Mesenchymal stem cell (in vitro differentiated cells and primary cell): ENCODE measurements around the gene PPA1.
"Not testable (repeated sequence)": the region's sequence is repeated elsewhere in the genome, so short reads cannot be mapped to it uniquely, and the experiment has no call there.

ENCODE experiments used
- DNase-seq: peaks from one replicate; pipeline ENCODE4 v3.0.0-alpha.2; 2013
- H2AFZ ChIP-seq: one replicate; pipeline ENCODE4 v1.6.1; 2013; ENCODE audit warnings: low read depth, mild to moderate bottlenecking, control low read depth, inconsistent platforms, low read length, moderate library complexity
- H2AK5ac ChIP-seq: 2 replicates; pipeline ENCODE4 v1.6.1; 2013; ENCODE audit warnings: low read length, moderate library complexity, mild to moderate bottlenecking, inconsistent platforms; ENCODE audit not compliant: severe bottlenecking
- H2BK120ac ChIP-seq: one replicate; pipeline ENCODE4 v1.6.1; 2013; ENCODE audit warnings: low read depth, mild to moderate bottlenecking, inconsistent platforms, low read length, moderate library complexity
- H2BK12ac ChIP-seq, 2 experiments: one replicate each; pipeline ENCODE4 v1.6.1; 2013; ENCODE audit warnings: inconsistent platforms in 2 of 2, low read length in 2 of 2, mild to moderate bottlenecking in 2 of 2, moderate library complexity in 2 of 2, control low read depth in 1 of 2
- H2BK15ac ChIP-seq: one replicate; pipeline ENCODE4 v1.6.1; 2013; ENCODE audit warnings: mild to moderate bottlenecking, low read depth, inconsistent platforms; ENCODE audit not compliant: poor library complexity, severe bottlenecking
- H2BK5ac ChIP-seq: 2 replicates; pipeline ENCODE4 v1.6.1; 2013; ENCODE audit warnings: low read depth, mild to moderate bottlenecking, low read length, control low read depth, inconsistent platforms; ENCODE audit not compliant: poor library complexity, severe bottlenecking
- H3K14ac ChIP-seq, 2 experiments: one replicate each; pipeline ENCODE4 v1.6.1; 2013; ENCODE audit warnings: inconsistent platforms in 2 of 2, low read length in 2 of 2, control low read depth in 1 of 2, mild to moderate bottlenecking in 1 of 2, moderate library complexity in 1 of 2
- H3K18ac ChIP-seq, 2 experiments: one replicate each; pipeline ENCODE4 v1.6.1; 2013; ENCODE audit warnings: inconsistent platforms in 2 of 2, low read length in 2 of 2, control low read depth in 1 of 2, low read depth in 1 of 2, mild to moderate bottlenecking in 1 of 2
- H3K23ac ChIP-seq, 2 experiments: one replicate each; pipeline ENCODE4 v1.6.1; 2013; ENCODE audit warnings: inconsistent platforms in 2 of 2, low read length in 2 of 2, mild to moderate bottlenecking in 2 of 2, moderate library complexity in 2 of 2, control low read depth in 1 of 2
- H3K27ac ChIP-seq: 2 replicates; pipeline ENCODE4 v1.5.1; 2013; ENCODE audit warnings: mild to moderate bottlenecking, moderate library complexity, low read length, control low read depth, inconsistent platforms; ENCODE audit not compliant: poor library complexity, severe bottlenecking
- H3K27me3 ChIP-seq, 2 experiments: 2 replicates each; pipeline versions ENCODE4 v1.6.1 to v1.7.0; 2013; ENCODE audit warnings: low read length in 2 of 2, mild to moderate bottlenecking in 2 of 2, moderate library complexity in 2 of 2, control low read depth in 1 of 2, inconsistent platforms in 1 of 2; ENCODE audit not compliant: control insufficient read depth in 1 of 2, insufficient read depth in 1 of 2
- H3K36me3 ChIP-seq, 2 experiments: 2 replicates each; pipeline versions ENCODE4 v1.6.1 to v1.7.0; 2013; ENCODE audit warnings: low read length in 2 of 2, control low read depth in 1 of 2, inconsistent platforms in 1 of 2, low read depth in 1 of 2, mild to moderate bottlenecking in 1 of 2; ENCODE audit not compliant: insufficient read depth in 2 of 2, control insufficient read depth in 1 of 2
- H3K4ac ChIP-seq, 2 experiments: one replicate each; pipeline ENCODE4 v1.6.1; 2013; ENCODE audit warnings: inconsistent platforms in 2 of 2, low read length in 2 of 2, mild to moderate bottlenecking in 2 of 2, moderate library complexity in 2 of 2, control low read depth in 1 of 2, low read depth in 1 of 2
- H3K4me1 ChIP-seq: 2 replicates; pipeline ENCODE4 v1.6.1; 2013; ENCODE audit warnings: low read depth, low read length, control low read depth; ENCODE audit not compliant: control insufficient read depth, insufficient read depth
- H3K4me2 ChIP-seq: 2 replicates; pipeline ENCODE4 v1.6.1; 2013; ENCODE audit warnings: low read length, mild to moderate bottlenecking, inconsistent platforms; ENCODE audit not compliant: poor library complexity, severe bottlenecking
- H3K4me3 ChIP-seq, 2 experiments: 2 replicates each; pipeline versions ENCODE4 v1.5.1 to v1.7.0; 2013; ENCODE audit warnings: low read length in 2 of 2, mild to moderate bottlenecking in 2 of 2, control low read depth in 1 of 2, low read depth in 1 of 2; ENCODE audit not compliant: insufficient read depth in 1 of 2
- H3K79me1 ChIP-seq: replicated peaks from 2 replicates; pipeline ENCODE4 v1.6.1; 2013; ENCODE audit warnings: mild to moderate bottlenecking, control low read depth, low read length, inconsistent platforms; ENCODE audit not compliant: poor library complexity, severe bottlenecking
- H3K9ac ChIP-seq: 2 replicates; pipeline ENCODE4 v1.7.0; 2013; ENCODE audit warnings: mild to moderate bottlenecking, low read length, moderate library complexity
- H3K9me3 ChIP-seq: 2 replicates; pipeline ENCODE4 v1.7.0; 2013; ENCODE audit warnings: mild to moderate bottlenecking, low read length; ENCODE audit not compliant: control insufficient read depth
- H4K8ac ChIP-seq: one replicate; pipeline ENCODE4 v1.6.1; 2013; ENCODE audit warnings: inconsistent platforms, mild to moderate bottlenecking, low read length, moderate library complexity
- H4K91ac ChIP-seq: one replicate; pipeline ENCODE4 v1.6.1; 2013; ENCODE audit warnings: mild to moderate bottlenecking, low read length, inconsistent platforms
- WGBS: methylation state at CpG from one replicate; pipeline ENCODE4 v1.1.7; 2013; ENCODE audit warnings: mixed read lengths; 5-methylcytosine and 5-hydroxymethylcytosine counted together

Gene PPA1

GRCh38 chr10:70241081-70241480 is 7.9 kb upstream of the PPA1 start:
- no peak overlapping the region for H2BK12ac ChIP-seq
- H2AK5ac ChIP-seq, result no peak overlapping the region
- no peak overlapping the region for H3K27ac ChIP-seq
- H3K18ac ChIP-seq, result no peak overlapping the region
- no peak overlapping the region for H3K23ac ChIP-seq
- no peak for DNase-seq
- 98% methylated on average over 3 of the region's 3 CpGs for WGBS
- no peak overlapping the region for H3K14ac ChIP-seq
- no peak overlapping the region for H3K4me3 ChIP-seq
- no peak overlapping the region for H3K9ac ChIP-seq
- H3K79me1 ChIP-seq, result no peaks in the 10 kb centered on the region
- no peaks in the 10 kb centered on the region for H3K36me3 ChIP-seq
- no peak overlapping the region for H2BK5ac ChIP-seq
- no peak overlapping the region for H3K4me2 ChIP-seq
- no peak overlapping the region for H3K4ac ChIP-seq
- no peak overlapping the region for H2AFZ ChIP-seq
- H2BK15ac ChIP-seq, result no peak overlapping the region
- no peak overlapping the region for H4K91ac ChIP-seq
- H3K9me3 ChIP-seq, result no peaks in the 10 kb centered on the region
- H3K27me3 ChIP-seq, result peaks cover 26 to 50% of the 10 kb centered on the region in 2 experiments
- no peak overlapping the region for H4K8ac ChIP-seq
- no peak overlapping the region for H2BK120ac ChIP-seq
- H3K4me1 ChIP-seq, result no peaks in the 10 kb centered on the region

GRCh38 chr10:70239986-70240385 is 6.8 kb upstream of the PPA1 start:
- H4K8ac ChIP-seq, H3K27ac ChIP-seq, H3K36me3 ChIP-seq, H2AFZ ChIP-seq, H2BK5ac ChIP-seq, H4K91ac ChIP-seq, H3K14ac ChIP-seq, H2AK5ac ChIP-seq, H2BK120ac ChIP-seq, H3K4me1 ChIP-seq, H3K18ac ChIP-seq, H3K9me3 ChIP-seq, H3K23ac ChIP-seq, H3K79me1 ChIP-seq, DNase-seq, H3K4me3 ChIP-seq, H3K4me2 ChIP-seq, H2BK12ac ChIP-seq, H3K9ac ChIP-seq, H2BK15ac ChIP-seq, H3K4ac ChIP-seq: not testable (repeated sequence)
- 85% methylated on average over 21 of the region's 21 CpGs for WGBS
- H3K27me3 ChIP-seq, result peaks cover 15 to 39% of the 10 kb centered on the region in 2 experiments

GRCh38 chr10:70239077-70239976 is 6.1 kb upstream of the PPA1 start:
- not testable (repeated sequence) for H3K4me1 ChIP-seq, H3K9me3 ChIP-seq, H3K4me2 ChIP-seq, H4K91ac ChIP-seq, H3K27ac ChIP-seq, H4K8ac ChIP-seq, H2AFZ ChIP-seq, H3K18ac ChIP-seq, H3K9ac ChIP-seq, H2AK5ac ChIP-seq, H2BK15ac ChIP-seq, H2BK5ac ChIP-seq, DNase-seq, H2BK12ac ChIP-seq, H3K36me3 ChIP-seq, H3K14ac ChIP-seq, H3K4ac ChIP-seq, H3K23ac ChIP-seq, H3K79me1 ChIP-seq, H2BK120ac ChIP-seq, H3K4me3 ChIP-seq
- peaks cover 9 to 33% of the 10 kb centered on the region in 2 experiments for H3K27me3 ChIP-seq
- 95% methylated on average over 55 of the region's 55 CpGs for WGBS

- not testable (repeated sequence) for H4K8ac ChIP-seq, H3K9me3 ChIP-seq, H2BK12ac ChIP-seq, H2BK15ac ChIP-seq, H2BK5ac ChIP-seq, H3K4me3 ChIP-seq, H3K36me3 ChIP-seq, H2BK120ac ChIP-seq, H3K18ac ChIP-seq, H3K9ac ChIP-seq, H3K4me1 ChIP-seq, H4K91ac ChIP-seq, H2AK5ac ChIP-seq, H2AFZ ChIP-seq, H3K4me2 ChIP-seq, H3K23ac ChIP-seq, H3K79me1 ChIP-seq, H3K27ac ChIP-seq, DNase-seq, H3K4ac ChIP-seq, H3K14ac ChIP-seq
- H3K27me3 ChIP-seq, result peaks cover 0 to 20% of the 10 kb centered on the region in 2 experiments
- 83% methylated on average over 1 of the region's 6 CpGs for WGBS
Observed at GRCh38 chr10:70237958-70238536, 4.8 kb upstream of the PPA1 start.
